GM19468 (cell line): ENCODE measurements around the gene TOR1A.

Experiments used
- ATAC-seq: cut with Tn5 transposase; IDR thresholded peaks from one replicate; pipeline ENCODE4 v1.9.1; 2021; ENCODE audit warnings: mild to moderate bottlenecking, moderate library complexity, moderate number of reproducible peaks; ENCODE audit not compliant: unreplicated experiment; ENCODE audit errors: extremely low read depth

Gene TOR1A

GRCh38 chr9:129853614-129854013 is 29.7 kb upstream of the TOR1A start:
- ATAC-seq = no peak

- ATAC-seq = no peak
Measured at GRCh38 chr9:129852579-129852978, 28.6 kb upstream of the TOR1A start.

GRCh38 chr9:129851821-129852220 is 27.9 kb upstream of the TOR1A start:
- no peak for ATAC-seq

GRCh38 chr9:129850821-129851550 is 27.1 kb upstream of the TOR1A start:
- ATAC-seq = no peak

DNA sequence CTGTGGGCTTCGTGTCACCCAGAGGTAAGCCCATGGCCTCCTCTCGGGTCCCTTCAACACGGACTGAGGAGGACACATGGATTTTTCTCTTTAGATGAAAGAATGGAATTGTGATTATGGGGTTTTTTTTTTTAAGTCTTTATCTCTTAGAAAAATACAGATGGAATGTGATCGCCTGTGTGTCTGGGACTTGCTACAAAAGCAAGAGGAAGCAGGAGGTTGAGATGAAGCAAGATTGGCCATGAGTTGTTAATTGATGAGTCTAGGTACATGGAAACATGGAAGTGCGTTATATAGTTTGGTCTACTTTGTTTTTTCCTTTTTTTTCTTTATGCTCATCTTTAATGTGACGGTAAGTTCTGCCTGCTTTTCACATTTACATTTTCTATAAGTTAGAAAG is 26.0 kb upstream of the TOR1A start:
- no peak for ATAC-seq

GRCh38 chr9:129848712-129849441 is 24.9 kb upstream of the TOR1A start:
- no peak for ATAC-seq

GRCh38 chr9:129845373-129845772 is 21.4 kb upstream of the TOR1A start:
- no peak for ATAC-seq

DNA sequence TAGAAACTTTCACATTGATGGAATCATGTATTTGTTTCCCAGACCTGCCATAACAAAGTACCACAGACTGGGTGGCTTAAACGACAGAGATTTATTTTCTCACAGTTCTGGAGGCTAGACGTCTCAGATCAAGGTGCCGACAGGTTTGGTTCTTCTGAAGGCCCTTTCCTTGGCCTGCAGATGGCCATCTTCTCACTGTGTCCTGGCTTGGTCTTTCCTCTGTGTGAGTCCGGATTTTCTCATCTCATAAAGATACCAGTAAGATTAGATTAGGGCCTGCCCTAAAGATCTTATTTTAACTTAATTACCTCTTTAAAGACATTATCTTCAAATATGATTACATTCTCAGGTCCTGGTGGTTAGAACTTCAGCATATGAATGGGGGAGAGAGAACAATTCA is 17.1 kb upstream of the TOR1A start:
- ATAC-seq = no peak

DNA sequence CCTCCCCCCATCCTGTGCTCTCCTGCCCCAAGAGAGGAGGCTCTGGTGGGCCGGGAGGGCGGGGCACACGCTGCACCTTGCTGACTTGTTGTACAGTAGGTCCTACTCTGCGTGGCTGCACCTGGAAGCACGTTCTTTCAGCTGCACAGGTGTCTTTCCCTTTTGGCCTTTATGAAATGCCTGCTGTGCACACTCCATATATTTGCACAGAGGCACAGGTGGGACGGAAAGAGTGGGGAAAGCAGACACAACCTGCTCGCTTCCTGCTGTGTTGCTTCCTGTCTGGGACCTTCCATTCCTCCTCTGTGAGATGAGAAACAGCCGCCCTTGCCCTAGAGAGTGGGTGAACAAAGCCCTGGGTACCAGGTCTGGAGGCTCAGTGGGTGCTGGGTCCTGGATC is 16.1 kb upstream of the TOR1A start:
- ATAC-seq = no peak

GRCh38 chr9:129839324-129840023 is 15.5 kb upstream of the TOR1A start:
- no peak for ATAC-seq

- no peak for ATAC-seq
Measured at GRCh38 chr9:129838707-129839259, 14.8 kb upstream of the TOR1A start.

GRCh38 chr9:129836311-129837007 is 12.5 kb upstream of the TOR1A start:
- ATAC-seq = no peak

DNA sequence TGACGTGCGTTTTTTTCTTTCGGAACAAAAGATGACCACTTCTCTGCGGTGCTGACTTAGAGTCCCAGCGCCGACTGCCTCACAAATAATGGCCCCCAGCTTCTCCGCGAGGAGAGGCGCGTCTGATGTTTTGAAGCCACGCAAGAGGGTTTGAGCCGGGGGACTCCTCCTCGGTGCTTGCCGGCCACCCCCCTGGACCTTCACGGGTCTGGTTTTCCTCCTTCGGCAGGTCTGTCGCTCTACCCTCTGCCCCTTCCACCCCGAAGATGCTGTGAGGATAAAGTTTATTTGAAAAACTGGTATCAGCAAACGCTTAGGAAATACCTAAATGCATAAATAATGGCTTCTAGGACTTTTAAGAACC is 11.9 kb upstream of the TOR1A start:
- no peak for ATAC-seq

- peak; percentile 80 for ATAC-seq
Measured at GRCh38 chr9:129835128-129835859, 11.4 kb upstream of the TOR1A start, which contains the start of the genes C9orf78 and USP20. TSS of gene C9orf78 (minus strand) at chr9:129835275. CDS start at chr9:129835221, 54 bp downstream. TSS of gene USP20 (plus strand) at chr9:129835458. CDS start at chr9:129852556, 17,098 bp downstream.

GRCh38 chr9:129834489-129835127 is 10.7 kb upstream of the TOR1A start:
- ATAC-seq = no peak

DNA sequence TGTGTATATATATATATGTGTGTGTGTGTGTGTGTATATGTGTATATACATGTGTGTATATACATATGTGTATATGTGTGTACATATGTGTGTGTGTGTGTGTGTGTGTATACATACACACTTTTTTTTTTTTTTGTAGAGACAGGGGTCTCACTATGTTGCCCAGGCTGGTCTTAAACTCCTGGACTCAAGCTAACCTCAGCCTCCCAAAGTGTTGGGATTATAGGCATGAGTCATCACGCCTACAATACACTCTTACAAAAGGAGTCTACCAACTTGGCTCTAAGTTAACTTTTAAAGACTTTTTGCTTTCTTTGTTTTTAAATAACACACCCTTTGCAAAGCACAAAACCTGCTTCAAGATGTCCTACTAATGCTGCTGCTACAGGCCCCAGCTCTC is 9.0 kb upstream of the TOR1A start:
- ATAC-seq = no peak

DNA sequence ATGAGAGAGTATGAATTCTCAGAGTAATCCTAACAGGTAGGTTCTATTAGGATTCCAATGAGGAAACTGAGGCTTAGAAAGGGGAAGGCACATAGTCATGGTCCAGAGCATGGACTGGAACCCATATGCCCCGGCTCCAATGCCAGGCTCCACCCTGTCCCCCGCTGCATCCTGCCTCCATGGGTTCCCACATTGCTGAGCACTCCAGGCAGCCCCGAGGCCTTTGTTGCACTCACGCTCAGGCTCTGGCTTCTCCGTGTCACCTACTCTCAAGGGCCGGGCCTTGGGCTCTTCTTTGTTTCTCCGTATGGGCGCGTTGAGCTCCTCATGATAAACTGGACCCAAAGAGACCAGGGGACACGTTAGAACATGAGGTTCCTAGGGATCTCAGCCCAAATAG is 5.0 kb upstream of the TOR1A start:
- ATAC-seq = no peak

GRCh38 chr9:129828051-129828450 is 4.1 kb upstream of the TOR1A start:
- ATAC-seq = no peak

DNA sequence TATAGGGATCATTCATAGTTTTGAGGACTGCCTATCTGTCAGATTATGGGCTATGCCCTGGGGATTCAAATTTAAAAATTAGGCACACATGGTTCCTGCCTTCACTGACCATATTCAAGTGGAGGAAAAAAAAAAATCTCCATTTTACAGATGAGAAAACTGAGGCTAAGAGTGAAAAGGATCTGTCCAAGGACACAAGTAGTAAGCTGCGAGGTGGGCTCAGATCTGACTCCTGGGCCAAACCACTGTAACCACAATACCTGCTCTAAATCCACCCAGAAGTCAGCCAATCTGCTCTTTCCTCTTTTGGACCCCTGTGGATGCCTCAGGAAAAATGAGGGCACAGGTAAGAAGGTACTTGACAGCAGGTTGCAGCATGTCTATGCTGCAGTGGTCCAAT is 2.8 kb upstream of the TOR1A start:
- ATAC-seq = no peak
